GM12875 (cell line): Measurements from ENCODE around the gene DYNC1LI1.

ENCODE experiments used
- H3K4me3 ChIP-seq: one replicate; pipeline ENCODE4 v1.5.1; 2011; ENCODE audit warnings: low read depth, low read length, control low read depth
- CTCF ChIP-seq: IDR thresholded peaks from 2 replicates; pipeline ENCODE4 v1.5.1; 2011; ENCODE audit warnings: low read depth, mild to moderate bottlenecking, control low read depth, inconsistent platforms, low read length, moderate library complexity, borderline replicate concordance; ENCODE audit not compliant: insufficient read depth

DYNC1LI1 gene

GRCh38 chr3:32483772-32484171 is 86.9 kb downstream of the DYNC1LI1 start:
- no peak for TF ChIP-seq CTCF
- H3K4me3 ChIP-seq, result no peak overlapping the region

GRCh38 chr3:32482693-32483092 is 88.0 kb downstream of the DYNC1LI1 start:
- no peak for TF ChIP-seq CTCF
- H3K4me3 ChIP-seq, result no peak overlapping the region

- no peak overlapping the region for H3K4me3 ChIP-seq
- no peak for TF ChIP-seq CTCF
Measured at GRCh38 chr3:32481791-32482631, 88.6 kb downstream of the DYNC1LI1 start.

GRCh38 chr3:32480604-32481003 is 90.1 kb downstream of the DYNC1LI1 start:
- no peak for TF ChIP-seq CTCF
- no peak overlapping the region for H3K4me3 ChIP-seq
